Activated T-helper 2 cell treated with anti-CD3 and anti-CD28 coated beads, Interferon-gamma antibody, Interleukin-2, Interleukin-4, amounts not matched to agents 10 μg/mL and 5 μg/mL and 100 μg/mL, durations not matched to agents 14 hours and 24 hours and 36 hours (primary cell): ENCODE measurements around the gene BAD. TPM values are rescaled to one million over a fixed set of nuclear protein-coding genes. Genes with fewer than 3 reads are reported as not detected.
"Not testable (repeated sequence)": the region's sequence is repeated elsewhere in the genome, so short reads cannot be mapped to it uniquely, and the experiment has no call there.

Experiments used
- DNase-seq: peaks from one replicate; pipeline ENCODE4 v3.0.0; 2021; ENCODE audit warnings: low spot score
- H3K27ac Mint-ChIP-seq: one replicate; pipeline ENCODE4 v1.8.0; 2021; ENCODE audit warnings: mixed read lengths
- H3K27me3 Mint-ChIP-seq: one replicate; pipeline ENCODE4 v1.8.0; 2021; ENCODE audit warnings: low read depth, mixed read lengths
- H3K36me3 Mint-ChIP-seq: one replicate; pipeline ENCODE4 v1.8.0; 2021; ENCODE audit warnings: low read depth, mixed read lengths
- H3K4me1 Mint-ChIP-seq: one replicate; pipeline ENCODE4 v1.8.0; 2021; ENCODE audit warnings: low read depth, mixed read lengths
- H3K4me3 Mint-ChIP-seq: one replicate; pipeline ENCODE4 v1.8.0; 2021; ENCODE audit warnings: low read depth, mild to moderate bottlenecking, moderate library complexity, mixed read lengths
- H3K9me3 Mint-ChIP-seq: one replicate; pipeline ENCODE4 v1.8.0; 2021; ENCODE audit warnings: mixed read lengths
- intact Hi-C: fragments of 100-400 bp; cut with micrococcal nuclease; formaldehyde crosslinking; loops from one replicate; pipeline ENCODE4 v1.15.1; 2023
- total RNA-seq: library from RNA; stranded (reverse); gene quantifications from 2 replicates; pipeline ENCODE4 v1.2.3, GENCODE V29; 2022

Gene BAD
- total RNA-seq, 1 donor from 2014 or later: 33.2 TPM

- peak overlapping the region; percentile 63 for H3K27ac Mint-ChIP-seq
- intact Hi-C loops: no loop called here
- no peak for DNase-seq
These were observed 32.2 kb downstream of the BAD start for GRCh38 chr11:64252003-64252872.

GRCh38 chr11:64251753-64252002 is 32.8 kb downstream of the BAD start:
- H3K4me3 Mint-ChIP-seq: peak overlapping the region; percentile 93
- no peaks in the 10 kb centered on the region for H3K27me3 Mint-ChIP-seq
- intact Hi-C loops: loop anchor here (1.0 to 2.0 kb wide), 2 partner anchors 18 to 53 kb away; partner anchors contain the start of gene ESRRA
- no peak for DNase-seq
- peak overlapping the region; percentile 63 for H3K27ac Mint-ChIP-seq
- H3K36me3 Mint-ChIP-seq: no peaks in the 10 kb centered on the region
- no peaks in the 10 kb centered on the region for H3K9me3 Mint-ChIP-seq
- peaks cover 21% of the 10 kb centered on the region for H3K4me1 Mint-ChIP-seq

More at GRCh38 chr11:64252003-64252872, 32.2 kb downstream of the BAD start:
- Mint-ChIP-seq H3K4me3 (peak overlapping the region; percentile 93), H3K27me3 (no peaks in the 10 kb centered on the region), H3K4me1 (peaks cover 18% of the 10 kb centered on the region), H3K36me3 (no peaks in the 10 kb centered on the region), H3K9me3 (no peaks in the 10 kb centered on the region)

- H3K4me3 Mint-ChIP-seq: peak within 1 kb of the TSS; percentile 93
- H3K9me3 Mint-ChIP-seq: no peaks in the 10 kb centered on the region
- intact Hi-C loops: loop anchor here (1.0 to 2.0 kb wide), 2 partner anchors 18 to 54 kb away; partner anchors contain the start of gene ESRRA
- H3K4me1 Mint-ChIP-seq: peaks cover 21% of the 10 kb centered on the region
- no peaks in the 10 kb centered on the region for H3K27me3 Mint-ChIP-seq
- no peaks in the 10 kb centered on the region for H3K36me3 Mint-ChIP-seq
- H3K27ac Mint-ChIP-seq: peak within 1 kb of the TSS; percentile 63
- DNase-seq: peak; percentile 49
These were observed 33.3 kb downstream of the BAD start, which contains the start of gene PLCB3 for GRCh38 chr11:64251016-64251752. Gene PLCB3 (plus strand): TSS chr11:64251530. CDS start chr11:64251650, 120 bp downstream.

- H3K4me1 Mint-ChIP-seq: peaks cover 21% of the 10 kb centered on the region
- peaks cover 4% of the 10 kb centered on the region for H3K36me3 Mint-ChIP-seq
- H3K27ac Mint-ChIP-seq: no peak overlapping the region
These were observed 34.0 kb downstream of the BAD start for GRCh38 chr11:64250415-64251015.

GRCh38 chr11:64249563-64250414 is 34.7 kb downstream of the BAD start:
- Mint-ChIP-seq H3K36me3 (peaks cover 4% of the 10 kb centered on the region), H3K9me3 (no peaks in the 10 kb centered on the region), H3K27me3 (no peaks in the 10 kb centered on the region), H3K4me3 (peak overlapping the region; percentile 54), H3K27ac (peak overlapping the region; percentile 35), H3K4me1 (peaks cover 23% of the 10 kb centered on the region)
- intact Hi-C loops: loop anchor here (2.0 kb wide), 1 partner anchor 55 kb away; the partner anchor contains the start of gene ESRRA
- no peak for DNase-seq

More at GRCh38 chr11:64250415-64251015, 34.0 kb downstream of the BAD start:
- H3K4me3 Mint-ChIP-seq: peak overlapping the region; percentile 81
- DNase-seq: no peak
- H3K9me3 Mint-ChIP-seq: no peaks in the 10 kb centered on the region
- intact Hi-C loops: loop anchor here (1.0 to 2.0 kb wide), 2 partner anchors 19 to 54 kb away; partner anchors contain the start of gene ESRRA
- H3K27me3 Mint-ChIP-seq: no peaks in the 10 kb centered on the region

- no peak overlapping the region for H3K4me3 Mint-ChIP-seq
- H3K36me3 Mint-ChIP-seq: peaks cover 7% of the 10 kb centered on the region
- H3K4me1 Mint-ChIP-seq: peaks cover 23% of the 10 kb centered on the region
- no peak overlapping the region for H3K27ac Mint-ChIP-seq
- no peaks in the 10 kb centered on the region for H3K9me3 Mint-ChIP-seq
- H3K27me3 Mint-ChIP-seq: no peaks in the 10 kb centered on the region
- DNase-seq: no peak
- intact Hi-C loops: no loop called here
These were observed 35.4 kb downstream of the BAD start for GRCh38 chr11:64249038-64249437.

- H3K4me3 Mint-ChIP-seq: no peak overlapping the region
These were observed 35.9 kb downstream of the BAD start for GRCh38 chr11:64248578-64248977.

GRCh38 chr11:64247729-64248531 is 36.5 kb downstream of the BAD start:
- Mint-ChIP-seq H3K27ac (peak overlapping the region; percentile 70), H3K9me3 (no peaks in the 10 kb centered on the region), H3K4me1 (peaks cover 27% of the 10 kb centered on the region), H3K4me3 (peak overlapping the region; percentile 70), H3K36me3 (peaks cover 18% of the 10 kb centered on the region), H3K27me3 (no peaks in the 10 kb centered on the region)
- DNase-seq: no peak
- intact Hi-C loops: no loop called here

More at GRCh38 chr11:64248578-64248977, 35.9 kb downstream of the BAD start:
- DNase-seq: no peak
- H3K4me1 Mint-ChIP-seq: peaks cover 24% of the 10 kb centered on the region
- intact Hi-C loops: no loop called here
- no peaks in the 10 kb centered on the region for H3K27me3 Mint-ChIP-seq
- H3K9me3 Mint-ChIP-seq: no peaks in the 10 kb centered on the region
- peaks cover 11% of the 10 kb centered on the region for H3K36me3 Mint-ChIP-seq
- H3K27ac Mint-ChIP-seq: no peak overlapping the region

- H3K27me3 Mint-ChIP-seq: no peaks in the 10 kb centered on the region
- H3K4me1 Mint-ChIP-seq: peaks cover 28% of the 10 kb centered on the region
- H3K9me3 Mint-ChIP-seq: no peaks in the 10 kb centered on the region
- peak; percentile 78 for DNase-seq
- peak within 1 kb of the TSS; percentile 88 for H3K27ac Mint-ChIP-seq
- intact Hi-C loops: loop anchor here (1.0 kb wide), 1 partner anchor 63 kb away; no protein-coding TSS in a partner anchor
- peak within 1 kb of the TSS; percentile 91 for H3K4me3 Mint-ChIP-seq
- H3K36me3 Mint-ChIP-seq: peaks cover 18% of the 10 kb centered on the region
These were observed 37.4 kb downstream of the BAD start, which contains the start of gene PPP1R14B for GRCh38 chr11:64246871-64247728. Gene PPP1R14B (minus strand): TSS chr11:64246943. CDS start chr11:64246673, 270 bp downstream.

- intact Hi-C loops: loop anchor here (1.0 kb wide), 1 partner anchor 62 kb away; no protein-coding TSS in a partner anchor
- not testable (repeated sequence) for H3K9me3 Mint-ChIP-seq, DNase-seq, H3K27me3 Mint-ChIP-seq
- Mint-ChIP-seq H3K4me3 (peak overlapping the region; percentile 81), H3K36me3 (peaks cover 19% of the 10 kb centered on the region), H3K4me1 (peaks cover 25% of the 10 kb centered on the region), H3K27ac (peak overlapping the region; percentile 70)
These were observed 37.9 kb downstream of the BAD start for GRCh38 chr11:64246621-64246870.
